Activated CD4-positive, alpha-beta T cell treated with anti-CD3 and anti-CD28 coated beads for 4 hours (primary cell): Measurements from ENCODE around the gene PSKH1.
A peak's percentile ranks its signal among the peaks of the same experiment; 100 is the strongest.

Experiments
- DNase-seq, 2 donors: peaks; one replicate each; pipeline ENCODE4 v3.0.0-alpha.2; 2020

Gene PSKH1

GRCh38 chr16:67868290-67868689 lies 24.8 kb upstream of the PSKH1 start:
- DNase-seq: no peak

- DNase-seq: no peak
Measured at GRCh38 chr16:67869653-67870052, 23.4 kb upstream of the PSKH1 start.

- no peak for DNase-seq
Measured at GRCh38 chr16:67871256-67871655, 21.8 kb upstream of the PSKH1 start.

- DNase-seq: no peak
Measured at GRCh38 chr16:67872131-67872630, 20.9 kb upstream of the PSKH1 start.

GRCh38 chr16:67872631-67873434 lies 20.2 kb upstream of the PSKH1 start, which contains the start of gene EDC4:
EDC4 (plus strand) TSS chr16:67873052; CDS start chr16:67873262, 210 bp downstream.
- peak; percentile 84 to 85 for DNase-seq

- DNase-seq: no peak
Measured at GRCh38 chr16:67873435-67874370, 19.4 kb upstream of the PSKH1 start.

GRCh38 chr16:67874372-67874771 lies 18.7 kb upstream of the PSKH1 start:
- no peak for DNase-seq

GRCh38 chr16:67877064-67877463 lies 16.0 kb upstream of the PSKH1 start:
- no peak for DNase-seq

GRCh38 chr16:67878232-67878631 lies 14.8 kb upstream of the PSKH1 start:
- DNase-seq: no peak

- DNase-seq: no peak
Measured at GRCh38 chr16:67878846-67879245, 14.2 kb upstream of the PSKH1 start.

GRCh38 chr16:67879462-67879861 lies 13.6 kb upstream of the PSKH1 start:
- no peak for DNase-seq

- DNase-seq: no peak
Measured at GRCh38 chr16:67879936-67880335, 13.1 kb upstream of the PSKH1 start.

- no peak for DNase-seq
Measured at GRCh38 chr16:67880584-67880983, 12.5 kb upstream of the PSKH1 start.

- DNase-seq: no peak
Measured at GRCh38 chr16:67881621-67882161, 11.4 kb upstream of the PSKH1 start.

GRCh38 chr16:67882374-67883145 lies 10.5 kb upstream of the PSKH1 start:
- no peak for DNase-seq

GRCh38 chr16:67883146-67883871 lies 9.7 kb upstream of the PSKH1 start:
- DNase-seq: no peak

GRCh38 chr16:67883872-67884261 lies 9.2 kb upstream of the PSKH1 start:
- DNase-seq: peak; percentile 71 to 72

GRCh38 chr16:67884684-67885083 lies 8.4 kb upstream of the PSKH1 start, which contains the start of gene NRN1L:
NRN1L (plus strand) TSS chr16:67884885; CDS start chr16:67884904, 19 bp downstream.
- no peak for DNase-seq

GRCh38 chr16:67885545-67885944 lies 7.5 kb upstream of the PSKH1 start:
- DNase-seq: no peak

- DNase-seq: no peak
Measured at GRCh38 chr16:67885976-67886375, 7.1 kb upstream of the PSKH1 start.

GRCh38 chr16:67886387-67886786 lies 6.7 kb upstream of the PSKH1 start:
- no peak for DNase-seq

- DNase-seq: no peak
Measured at GRCh38 chr16:67888331-67888730, 4.7 kb upstream of the PSKH1 start.
